Measurements from ENCODE around the gene BST1.

DNA sequence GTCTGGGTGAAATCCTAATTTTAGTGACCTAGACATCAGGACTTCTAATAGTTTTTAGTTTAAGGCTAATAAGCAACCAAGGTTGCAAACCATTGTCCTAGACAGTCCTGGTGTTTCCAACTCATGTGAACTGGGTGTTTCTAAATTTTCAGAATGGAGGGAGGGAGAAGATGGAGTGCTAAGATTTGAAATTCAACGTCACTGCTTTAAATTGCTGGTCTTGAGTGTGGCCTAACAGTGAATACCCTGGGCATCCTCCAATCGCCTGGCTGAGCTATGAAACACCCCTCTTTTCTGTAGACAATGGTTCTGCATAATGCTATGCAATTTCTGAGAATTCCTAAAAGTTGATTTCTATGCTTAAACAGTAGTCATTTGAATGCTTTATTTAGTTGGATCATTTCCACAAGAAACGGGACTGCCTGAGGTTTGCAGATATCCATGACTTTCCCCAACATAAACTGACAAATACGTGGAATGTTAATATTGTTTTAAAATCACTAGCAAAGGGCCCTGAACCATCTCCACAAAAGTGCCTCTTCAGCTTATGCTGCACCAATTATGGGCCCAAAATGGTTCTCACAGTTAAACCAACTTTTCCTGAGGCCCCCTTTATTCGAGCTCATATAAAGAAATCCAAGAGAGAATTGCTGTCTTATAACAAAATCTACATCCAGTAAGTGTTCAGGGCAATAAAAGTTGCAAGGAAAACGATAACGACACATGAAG is 48.8 kb upstream of the BST1 start:
- TF ChIP-seq RAD21 (IDR thresholded peaks at IDR 0.05; ENCODE audit: low read depth) (no peak), FOXM1 (IDR thresholded peaks at IDR 0.05; ENCODE audit: borderline replicate concordance, low read depth) (no peak), EP300 (IDR thresholded peaks at IDR 0.05; ENCODE audit: borderline replicate concordance) (no peak), CREB1 (IDR thresholded peaks at IDR 0.05; ENCODE audit: low read depth) (no peak), TCF12 (IDR thresholded peaks at IDR 0.05; ENCODE audit: low read depth) (no peak)
- TF ChIP-seq, protein P1, sequence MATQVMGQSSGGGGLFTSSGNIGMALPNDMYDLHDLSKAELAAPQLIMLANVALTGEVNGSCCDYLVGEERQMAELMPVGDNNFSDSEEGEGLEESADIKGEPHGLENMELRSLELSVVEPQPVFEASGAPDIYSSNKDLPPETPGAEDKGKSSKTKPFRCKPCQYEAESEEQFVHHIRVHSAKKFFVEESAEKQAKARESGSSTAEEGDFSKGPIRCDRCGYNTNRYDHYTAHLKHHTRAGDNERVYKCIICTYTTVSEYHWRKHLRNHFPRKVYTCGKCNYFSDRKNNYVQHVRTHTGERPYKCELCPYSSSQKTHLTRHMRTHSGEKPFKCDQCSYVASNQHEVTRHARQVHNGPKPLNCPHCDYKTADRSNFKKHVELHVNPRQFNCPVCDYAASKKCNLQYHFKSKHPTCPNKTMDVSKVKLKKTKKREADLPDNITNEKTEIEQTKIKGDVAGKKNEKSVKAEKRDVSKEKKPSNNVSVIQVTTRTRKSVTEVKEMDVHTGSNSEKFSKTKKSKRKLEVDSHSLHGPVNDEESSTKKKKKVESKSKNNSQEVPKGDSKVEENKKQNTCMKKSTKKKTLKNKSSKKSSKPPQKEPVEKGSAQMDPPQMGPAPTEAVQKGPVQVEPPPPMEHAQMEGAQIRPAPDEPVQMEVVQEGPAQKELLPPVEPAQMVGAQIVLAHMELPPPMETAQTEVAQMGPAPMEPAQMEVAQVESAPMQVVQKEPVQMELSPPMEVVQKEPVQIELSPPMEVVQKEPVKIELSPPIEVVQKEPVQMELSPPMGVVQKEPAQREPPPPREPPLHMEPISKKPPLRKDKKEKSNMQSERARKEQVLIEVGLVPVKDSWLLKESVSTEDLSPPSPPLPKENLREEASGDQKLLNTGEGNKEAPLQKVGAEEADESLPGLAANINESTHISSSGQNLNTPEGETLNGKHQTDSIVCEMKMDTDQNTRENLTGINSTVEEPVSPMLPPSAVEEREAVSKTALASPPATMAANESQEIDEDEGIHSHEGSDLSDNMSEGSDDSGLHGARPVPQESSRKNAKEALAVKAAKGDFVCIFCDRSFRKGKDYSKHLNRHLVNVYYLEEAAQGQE (IDR thresholded peaks at IDR 0.05; ENCODE audit: low read depth): no peak
